Ovary (tissue), 9 donors: ENCODE data around the gene XYLT1. TPM values are rescaled to one million over a fixed set of nuclear protein-coding genes. Genes with fewer than 3 reads are reported as not detected.

ENCODE experiments used
- DNase-seq, 5 donors: peaks; one replicate each; pipeline ENCODE4 v3.0.0-alpha.2; 2019 to 2020
- H3K27ac ChIP-seq, 2 donors: fragments of 200-600 bp; one replicate each; pipeline versions ENCODE4 v1.5.1 to v1.8.0; 2019 to 2022
- H3K27me3 ChIP-seq: fragments of 200-600 bp; one replicate; pipeline ENCODE4 v1.8.0; 2022
- H3K36me3 ChIP-seq: fragments of 200-600 bp; sonication (generic); one replicate; pipeline ENCODE4 v1.5.1; 2019
- H3K4me1 ChIP-seq: one replicate; pipeline ENCODE4 v1.8.1; 2013; ENCODE audit warnings: mild to moderate bottlenecking, moderate library complexity; ENCODE audit not compliant: insufficient read depth
- H3K4me3 ChIP-seq: fragments of 200-600 bp; sonication (generic); one replicate; pipeline ENCODE4 v1.5.1; 2017
- H3K9me3 ChIP-seq, 2 donors: fragments of 200-600 bp in 1 of 2; sonication (generic) in 1 of 2; one replicate each; pipeline versions ENCODE4 v1.5.1 to v1.8.1; 2013 to 2019; ENCODE audit warnings: mild to moderate bottlenecking in 1 of 2, moderate library complexity in 1 of 2
- CTCF ChIP-seq, 3 donors: fragments of 450-650 bp in 2 of 3; fragments of 200-600 bp in 1 of 3; IDR thresholded peaks; one replicate each; pipeline versions ENCODE4 v1.5.1 to v1.8.0; 2016 to 2022; ENCODE audit warnings: antibody characterized with exemption in 3 of 3, mild to moderate bottlenecking in 1 of 3
- EP300 ChIP-seq: sonication (generic); formaldehyde crosslinking; IDR thresholded peaks from one replicate; pipeline ENCODE4 v1.6.1; 2017; ENCODE audit warnings: antibody characterized with exemption
- POLR2A ChIP-seq: fragments of 450-650 bp; IDR thresholded peaks from one replicate; pipeline ENCODE4 v1.6.1; 2017; ENCODE audit warnings: antibody characterized with exemption, mild to moderate bottlenecking, moderate library complexity
- WGBS, 3 donors: extraction: QIAGEN DNeasy Blood & Tissue Kit in 1 of 3; methylation state at CpG; one replicate each; pipeline versions ENCODE4 v1.1.5 to v1.1.7; 2013 to 2017; 5-methylcytosine and 5-hydroxymethylcytosine counted together
- intact Hi-C, 4 donors: fragments of 100-400 bp; cut with DNase I; formaldehyde crosslinking; loops; one replicate each; pipeline versions ENCODE4 v1.11.0 to v1.15.1; 2022 to 2023
- polyA plus RNA-seq, 2 donors: library from polyadenylated mRNA; stranded (reverse); fragments of 200-250 nt in 1 of 2; fragments of 350-450 nt in 1 of 2; fragmentation: Illumina TruSeq in 1 of 2; extraction: RNeasy Lipid Tissue Mini Kit (QIAGEN cat#74804) in 1 of 2; gene quantifications; one replicate each; pipeline ENCODE4 v1.2.3, GENCODE V29; 2013 to 2014
- total RNA-seq, 7 donors: library from RNA; depleted of rRNA in 2 of 7; stranded (reverse); fragments of >200 nt in 2 of 7; fragmentation: NEBNext Ultra II Directional in 3 of 7; extraction: Animal tissue kit (Norgen Biotek cat#: 25700) in 3 of 7; gene quantifications; one replicate each; pipeline versions ENCODE4 v1.1.0 to v1.2.4, GENCODE V29; 2016 to 2023
- donor health status: DM: no; HTN: no; CAD: no; lungs with moderate emphysema.
- donor health status: DM: no; HTN: no; CAD: no.
- donor health status: Bipolar disorder and iron deficiency.
- donor health status: DM: yes; HTN: yes; CAD: no.
- donor health status: DM: no; HTN: no; CAD: no.
- donor health status: DM: yes; HTN: yes; CAD: no.

The XYLT1 gene
- total and polyA plus RNA-seq, 9 donors = 3.2 to 38.0 (median 17.3) TPM

- no peaks in the 10 kb centered on the region for H3K27me3 ChIP-seq
- H3K4me1 ChIP-seq = no peaks in the 10 kb centered on the region
- TF ChIP-seq POLR2A (no peak), CTCF (IDR thresholded peaks at IDR 0.05) (no peak), EP300 (no peak)
- intact Hi-C loops = no loop called here
- no peak for DNase-seq
- H3K9me3 ChIP-seq = no peaks in the 10 kb centered on the region
- no peak overlapping the region for H3K4me3 ChIP-seq
- no peak overlapping the region for H3K27ac ChIP-seq
- WGBS, 3 donors = 84 to 85% (median 85%) methylated on average over 10 of the region's 10 CpGs
- H3K36me3 ChIP-seq = no peaks in the 10 kb centered on the region
These were observed 44.9 kb upstream of the XYLT1 start for GRCh38 chr16:17515421-17516210.

- TF ChIP-seq CTCF (IDR thresholded peaks at IDR 0.05) (no peak), EP300 (no peak), POLR2A (no peak)
- H3K27ac ChIP-seq = no peak overlapping the region
- intact Hi-C loops = no loop called here
- no peaks in the 10 kb centered on the region for H3K36me3 ChIP-seq
- H3K9me3 ChIP-seq = peaks cover 0 to 3% of the 10 kb centered on the region in 2 donors
- 46 to 48% (median 46%) methylated on average over 6 of the region's 6 CpGs for WGBS, 3 donors
- H3K4me3 ChIP-seq = no peak overlapping the region
- no peaks in the 10 kb centered on the region for H3K27me3 ChIP-seq
- H3K4me1 ChIP-seq = no peaks in the 10 kb centered on the region
- no peak for DNase-seq
These were observed 42.0 kb upstream of the XYLT1 start for GRCh38 chr16:17512636-17513220.

GRCh38 chr16:17511340-17511739 is 40.6 kb upstream of the XYLT1 start:
- intact Hi-C loops = no loop called here
- H3K36me3 ChIP-seq = no peaks in the 10 kb centered on the region
- no peaks in the 10 kb centered on the region for H3K4me1 ChIP-seq
- no peak for DNase-seq
- H3K27me3 ChIP-seq = no peaks in the 10 kb centered on the region
- no peak for TF ChIP-seq EP300
- TF ChIP-seq CTCF (IDR thresholded peaks at IDR 0.05) = no peak
- H3K9me3 ChIP-seq = peaks cover 0 to 3% of the 10 kb centered on the region in 2 donors
- no peak overlapping the region for H3K4me3 ChIP-seq
- no peak overlapping the region for H3K27ac ChIP-seq

- H3K36me3 ChIP-seq = no peaks in the 10 kb centered on the region
- H3K27ac ChIP-seq = no peak overlapping the region
- no peak overlapping the region for H3K4me3 ChIP-seq
- H3K4me1 ChIP-seq = no peaks in the 10 kb centered on the region
- TF ChIP-seq POLR2A (no peak), EP300 (no peak), CTCF (IDR thresholded peaks at IDR 0.05) (no peak)
- no peak for DNase-seq
- 90 to 96% (median 94%) methylated on average over 3 of the region's 3 CpGs for WGBS, 3 donors
- H3K27me3 ChIP-seq = no peaks in the 10 kb centered on the region
- intact Hi-C loops = no loop called here
- H3K9me3 ChIP-seq = peaks cover 0 to 3% of the 10 kb centered on the region in 2 donors
These were observed 39.8 kb upstream of the XYLT1 start for GRCh38 chr16:17510567-17510966.
